Measurements from ENCODE around the gene ADO.

ADO gene

DNA sequence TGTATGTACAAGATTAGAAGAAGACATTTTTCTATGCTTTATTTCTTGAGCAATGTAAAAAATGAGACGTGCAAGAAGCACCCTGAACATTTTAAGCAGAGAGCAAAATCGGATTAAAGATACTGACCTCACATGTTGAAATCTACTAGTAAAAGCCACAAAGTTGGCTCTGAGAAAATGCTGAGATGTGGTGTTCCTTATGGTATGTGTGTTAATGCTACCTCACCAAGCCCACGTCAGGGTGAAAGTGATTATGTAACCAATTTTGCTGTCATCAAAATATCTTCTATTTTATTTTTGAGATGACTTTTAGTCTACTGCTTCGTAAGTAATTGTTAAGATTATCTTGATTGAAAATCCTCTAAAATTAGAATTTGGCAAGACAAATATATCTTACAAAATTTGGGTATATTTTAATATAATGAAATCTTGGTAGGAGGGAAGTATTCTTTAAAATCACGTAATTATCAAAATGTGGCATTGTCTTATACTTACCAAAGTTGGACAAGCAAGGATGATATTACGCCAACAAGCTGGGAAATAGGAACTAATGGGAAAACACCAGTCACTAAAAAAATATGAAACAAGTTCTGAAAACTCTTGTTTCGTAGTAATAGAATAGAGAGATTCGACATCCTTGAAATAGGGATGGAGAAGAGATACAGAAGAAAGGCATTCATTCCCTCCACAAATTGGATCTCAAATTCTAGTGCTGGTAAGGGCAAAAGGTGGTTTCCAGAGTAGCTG, 5.8 kb downstream of the ADO start:
- no peak overlapping the region for H3K9ac ChIP-seq (ENCODE audit: low read length in 5 of 5)
- H3K4me1 ChIP-seq (ENCODE audit: control insufficient read depth in 5 of 5, insufficient read depth in 5 of 5, low read length in 5 of 5): peaks cover 2 to 38% (median 30%) of the 10 kb centered on the region in 5 donors
- H3K27ac ChIP-seq (ENCODE audit: low read depth, low read length): no peak overlapping the region
- H3K36me3 ChIP-seq (ENCODE audit: control insufficient read depth in 5 of 5, insufficient read depth in 5 of 5, low read length in 5 of 5): peaks cover 0 to 3% (median 0%) of the 10 kb centered on the region in 5 donors
- H3K9me3 ChIP-seq (ENCODE audit: control insufficient read depth in 5 of 5, low read length in 5 of 5): no peaks in the 10 kb centered on the region
- peaks cover 10 to 17% (median 15%) of the 10 kb centered on the region in 5 donors for H3K27me3 ChIP-seq (ENCODE audit: control insufficient read depth in 5 of 5, insufficient read depth in 4 of 5, low read length in 5 of 5)
- H3K4me3 ChIP-seq (ENCODE audit: low read depth in 1 of 5, low read length in 5 of 5): no peak overlapping the region

DNA sequence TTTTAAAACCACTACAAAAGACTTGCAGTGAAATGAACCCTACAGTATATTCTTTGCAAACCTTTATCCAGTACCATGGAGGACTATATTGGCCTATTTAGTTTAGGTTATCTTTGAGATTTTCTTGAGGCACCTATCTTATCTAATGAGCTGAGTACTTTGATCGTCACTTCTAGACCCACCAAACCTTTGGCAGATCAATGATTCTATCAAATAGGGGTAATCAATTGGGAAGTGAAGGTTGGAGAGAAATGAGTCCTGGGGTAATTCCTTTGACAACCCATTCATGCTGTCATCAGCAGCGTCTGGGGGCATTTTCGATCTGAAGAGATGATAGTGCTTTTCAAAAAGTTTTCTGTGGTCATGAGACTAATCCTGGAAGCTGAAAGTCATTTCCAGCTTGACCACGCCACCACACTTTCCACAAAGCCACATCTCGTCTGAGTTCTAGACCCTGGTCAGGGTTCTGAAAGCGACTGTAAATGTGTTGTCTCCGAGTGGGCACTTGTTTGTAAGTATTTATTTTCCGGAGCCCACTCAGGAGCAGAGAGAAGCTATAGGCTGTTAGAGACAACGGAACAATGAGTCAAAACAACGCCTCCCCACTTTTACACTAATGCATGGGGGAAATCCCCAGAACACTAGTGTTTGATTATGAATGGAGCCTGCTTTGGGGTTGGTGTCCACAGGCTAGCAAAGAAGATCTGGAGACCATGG, 6.8 kb downstream of the ADO start:
- no peaks in the 10 kb centered on the region for H3K9me3 ChIP-seq (ENCODE audit: control insufficient read depth in 5 of 5, low read length in 5 of 5)
- H3K4me3 ChIP-seq (ENCODE audit: low read depth in 1 of 5, low read length in 5 of 5): no peak overlapping the region
- H3K27ac ChIP-seq (ENCODE audit: low read depth, low read length): no peak overlapping the region
- H3K36me3 ChIP-seq (ENCODE audit: control insufficient read depth in 5 of 5, insufficient read depth in 5 of 5, low read length in 5 of 5): peaks cover 0 to 3% (median 0%) of the 10 kb centered on the region in 5 donors
- H3K4me1 ChIP-seq (ENCODE audit: control insufficient read depth in 5 of 5, insufficient read depth in 5 of 5, low read length in 5 of 5): peaks cover 2 to 36% (median 29%) of the 10 kb centered on the region in 5 donors
- peaks cover 10 to 22% (median 21%) of the 10 kb centered on the region in 5 donors for H3K27me3 ChIP-seq (ENCODE audit: control insufficient read depth in 5 of 5, insufficient read depth in 4 of 5, low read length in 5 of 5)
- no peak overlapping the region for H3K9ac ChIP-seq (ENCODE audit: low read length in 5 of 5)

DNA sequence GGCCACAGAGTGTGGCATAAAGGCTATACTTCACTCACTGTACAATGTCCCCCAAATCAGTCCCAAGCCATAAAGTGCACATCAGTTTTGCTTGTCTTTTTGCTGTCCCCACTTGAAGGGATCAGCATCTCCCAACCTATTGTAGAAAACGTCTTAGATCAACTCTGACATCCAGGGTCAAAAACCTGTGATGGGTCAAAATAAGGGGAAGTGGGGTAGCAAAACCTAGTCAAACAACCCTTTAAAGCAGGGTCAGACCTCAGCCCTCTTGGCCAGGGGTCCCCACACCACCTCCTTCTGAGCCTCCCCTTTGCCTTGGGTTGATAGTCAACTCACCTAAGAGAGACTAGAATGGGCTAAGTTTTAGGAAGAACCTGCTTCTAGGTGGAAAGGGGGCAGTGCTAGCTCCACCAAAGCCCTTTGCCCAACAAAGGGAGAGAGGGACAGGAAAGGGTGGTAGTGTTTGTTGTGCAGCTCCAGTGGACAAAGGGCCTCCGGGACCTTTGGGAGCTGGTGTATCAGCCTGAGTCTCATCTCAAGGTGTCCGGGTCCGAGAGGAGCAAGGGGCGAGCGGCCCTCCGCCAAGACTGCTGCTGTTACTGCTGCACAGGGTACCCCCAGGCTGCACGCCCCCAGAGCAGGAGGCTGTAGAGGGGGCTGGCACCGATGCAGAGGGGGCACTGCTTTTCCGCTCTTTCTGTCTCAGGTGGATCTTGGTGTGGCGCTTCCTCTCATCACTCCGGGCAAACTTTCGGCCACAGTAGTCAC, 8.3 kb downstream of the ADO start:
- Histone ChIP-seq H3K4me3 (ENCODE audit: low read depth in 1 of 5, low read length in 5 of 5) (no peak overlapping the region), H3K4me1 (ENCODE audit: control insufficient read depth in 5 of 5, insufficient read depth in 5 of 5, low read length in 5 of 5) (peaks cover 0 to 32% (median 26%) of the 10 kb centered on the region in 5 donors), H3K9me3 (ENCODE audit: control insufficient read depth in 5 of 5, low read length in 5 of 5) (no peaks in the 10 kb centered on the region), H3K36me3 (ENCODE audit: control insufficient read depth in 5 of 5, insufficient read depth in 5 of 5, low read length in 5 of 5) (peaks cover 0 to 3% (median 0%) of the 10 kb centered on the region in 5 donors), H3K27me3 (ENCODE audit: control insufficient read depth in 5 of 5, insufficient read depth in 4 of 5, low read length in 5 of 5) (peaks cover 10 to 22% (median 21%) of the 10 kb centered on the region in 5 donors), H3K27ac (ENCODE audit: low read depth, low read length) (no peak overlapping the region), H3K9ac (ENCODE audit: low read length in 5 of 5) (no peak overlapping the region)

DNA sequence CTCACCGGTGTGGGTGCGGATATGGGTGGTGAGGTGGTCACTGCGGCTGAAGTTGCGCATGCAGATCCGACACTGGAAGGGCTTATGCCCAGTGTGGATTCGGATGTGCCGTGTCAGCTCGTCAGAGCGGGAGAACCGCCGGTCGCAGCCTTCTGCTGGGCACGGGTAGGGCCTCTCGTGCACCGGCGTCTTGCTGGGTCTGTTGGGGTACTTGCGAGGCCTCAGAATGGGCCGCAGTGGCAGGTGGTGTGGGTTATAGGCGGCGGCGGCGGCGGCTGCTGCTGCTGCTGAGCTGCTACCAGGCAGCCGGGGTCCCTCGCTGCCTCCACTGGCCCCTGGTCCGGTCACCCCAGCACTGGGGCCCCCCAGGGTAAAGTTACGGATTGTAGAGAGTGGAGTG, 8.9 kb downstream of the ADO start:
- H3K27me3 ChIP-seq (ENCODE audit: control insufficient read depth in 5 of 5, insufficient read depth in 4 of 5, low read length in 5 of 5): peaks cover 10 to 24% (median 21%) of the 10 kb centered on the region in 5 donors
- no peak overlapping the region for H3K9ac ChIP-seq (ENCODE audit: low read length in 5 of 5)
- no peak overlapping the region for H3K4me3 ChIP-seq (ENCODE audit: low read depth in 1 of 5, low read length in 5 of 5)
- peaks cover 0 to 3% (median 0%) of the 10 kb centered on the region in 5 donors for H3K36me3 ChIP-seq (ENCODE audit: control insufficient read depth in 5 of 5, insufficient read depth in 5 of 5, low read length in 5 of 5)
- H3K9me3 ChIP-seq (ENCODE audit: control insufficient read depth in 5 of 5, low read length in 5 of 5): no peaks in the 10 kb centered on the region
- H3K4me1 ChIP-seq (ENCODE audit: control insufficient read depth in 5 of 5, insufficient read depth in 5 of 5, low read length in 5 of 5): peaks cover 0 to 35% (median 31%) of the 10 kb centered on the region in 5 donors
- no peak overlapping the region for H3K27ac ChIP-seq (ENCODE audit: low read depth, low read length)

DNA sequence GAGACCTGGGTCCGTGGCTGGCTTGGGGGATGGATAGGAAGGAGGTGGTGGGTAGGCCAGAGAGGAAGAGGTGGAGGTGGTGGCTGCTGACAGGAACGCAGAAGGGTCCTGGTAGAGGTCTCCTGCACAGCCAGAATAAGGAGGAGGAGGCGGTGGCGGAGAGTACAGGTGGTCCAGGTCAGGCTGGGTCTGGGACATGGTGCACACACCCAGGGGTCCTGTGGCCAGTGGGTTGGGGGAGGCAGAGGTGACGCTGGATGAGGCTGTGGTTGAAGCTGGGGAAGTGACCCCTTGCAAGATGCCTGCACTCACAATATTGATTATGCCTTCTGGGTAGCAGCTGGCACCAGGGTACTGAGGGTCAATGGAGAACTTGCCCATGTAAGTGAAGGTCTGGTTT, 9.5 kb downstream of the ADO start:
- no peaks in the 10 kb centered on the region for H3K9me3 ChIP-seq (ENCODE audit: control insufficient read depth in 5 of 5, low read length in 5 of 5)
- H3K36me3 ChIP-seq (ENCODE audit: control insufficient read depth in 5 of 5, insufficient read depth in 5 of 5, low read length in 5 of 5): peaks cover 0 to 3% (median 0%) of the 10 kb centered on the region in 5 donors
- peaks cover 10 to 26% (median 22%) of the 10 kb centered on the region in 5 donors for H3K27me3 ChIP-seq (ENCODE audit: control insufficient read depth in 5 of 5, insufficient read depth in 4 of 5, low read length in 5 of 5)
- no peak overlapping the region for H3K9ac ChIP-seq (ENCODE audit: low read length in 5 of 5)
- peak overlapping the region in 2 of 5 donors; percentile 65 to 89 for H3K4me3 ChIP-seq (ENCODE audit: low read depth in 1 of 5, low read length in 5 of 5)
- peaks cover 0 to 37% (median 35%) of the 10 kb centered on the region in 5 donors for H3K4me1 ChIP-seq (ENCODE audit: control insufficient read depth in 5 of 5, insufficient read depth in 5 of 5, low read length in 5 of 5)
- no peak overlapping the region for H3K27ac ChIP-seq (ENCODE audit: low read depth, low read length)

DNA sequence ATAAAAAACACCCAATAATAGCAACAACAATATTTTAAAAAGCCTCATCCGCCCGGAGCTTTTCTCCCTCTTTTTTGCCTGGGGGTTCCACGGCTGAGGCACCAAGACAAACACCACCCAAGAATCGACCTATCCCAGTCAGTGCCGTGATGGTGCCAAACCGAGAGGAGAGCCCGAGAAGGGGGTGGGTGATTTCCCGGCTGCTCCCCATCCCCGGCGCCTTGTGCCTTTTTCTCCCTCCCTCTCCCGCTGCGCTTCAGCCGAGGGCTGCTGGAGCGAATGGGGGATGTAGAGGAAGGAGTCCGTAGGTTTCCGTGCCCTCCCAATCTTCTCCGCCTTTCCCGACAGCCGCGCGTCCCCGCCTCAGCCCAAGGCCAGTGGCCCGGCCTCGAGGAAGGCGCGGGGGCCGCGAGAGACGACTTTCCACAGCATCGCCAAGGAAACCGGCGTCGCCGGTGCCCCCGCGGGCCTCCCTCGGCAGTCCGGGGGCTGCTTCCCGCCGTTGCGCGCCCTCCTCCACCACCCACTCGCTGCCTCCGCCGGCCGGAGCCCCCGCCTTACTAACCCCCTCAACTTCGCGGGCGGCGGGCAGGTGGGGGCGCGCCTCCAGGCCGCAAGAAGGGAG, 10.3 kb downstream of the ADO start:
- Histone ChIP-seq H3K27me3 (ENCODE audit: control insufficient read depth in 5 of 5, insufficient read depth in 4 of 5, low read length in 5 of 5) (peaks cover 10 to 30% (median 25%) of the 10 kb centered on the region in 5 donors), H3K9ac (ENCODE audit: low read length in 5 of 5) (peak overlapping the region in 4 of 5 donors; percentile 11 to 73 (median 38)), H3K9me3 (ENCODE audit: control insufficient read depth in 5 of 5, low read length in 5 of 5) (no peaks in the 10 kb centered on the region), H3K4me1 (ENCODE audit: control insufficient read depth in 5 of 5, insufficient read depth in 5 of 5, low read length in 5 of 5) (peaks cover 0 to 42% (median 39%) of the 10 kb centered on the region in 5 donors), H3K27ac (ENCODE audit: low read depth, low read length) (no peak overlapping the region), H3K36me3 (ENCODE audit: control insufficient read depth in 5 of 5, insufficient read depth in 5 of 5, low read length in 5 of 5) (peaks cover 0 to 3% (median 0%) of the 10 kb centered on the region in 5 donors), H3K4me3 (ENCODE audit: low read depth in 1 of 5, low read length in 5 of 5) (peak overlapping the region in 4 of 5 donors; percentile 65 to 93 (median 84))

DNA sequence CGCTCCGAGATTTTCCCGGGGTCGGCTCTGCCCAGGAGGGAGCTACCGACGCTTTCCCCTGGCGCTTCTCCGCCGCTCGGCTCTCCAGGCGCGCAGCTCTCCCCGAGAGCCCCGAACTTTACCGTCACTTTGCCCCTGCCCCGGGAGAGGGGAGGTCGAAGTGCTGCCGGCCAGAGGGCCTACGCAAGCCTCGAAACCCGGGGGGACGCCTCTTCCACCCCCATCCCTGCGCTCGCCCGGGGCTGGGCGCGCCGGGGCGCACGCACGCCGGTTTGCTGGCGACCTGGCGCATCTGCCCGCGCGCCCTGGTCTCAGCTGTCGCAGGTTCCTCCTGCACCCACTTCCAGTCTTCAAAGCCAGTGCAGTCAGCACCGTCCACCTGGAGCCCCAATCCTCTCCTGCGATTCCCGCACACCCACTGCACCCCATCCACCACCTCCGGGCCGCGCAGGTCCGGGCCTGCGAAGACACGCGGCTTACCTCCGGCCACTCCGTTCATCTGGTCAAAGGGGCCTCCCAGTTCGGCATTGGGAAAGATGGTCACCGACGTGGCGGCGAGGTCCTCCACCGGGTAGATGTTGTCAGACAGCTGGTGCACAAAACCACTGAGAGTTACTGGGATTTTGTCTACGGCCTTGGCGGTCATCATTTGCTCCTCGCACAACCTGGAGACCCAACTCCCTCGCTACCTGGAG, 11.0 kb downstream of the ADO start:
- Histone ChIP-seq H3K36me3 (ENCODE audit: control insufficient read depth in 5 of 5, insufficient read depth in 5 of 5, low read length in 5 of 5) (peaks cover 0 to 3% (median 0%) of the 10 kb centered on the region in 5 donors), H3K27ac (ENCODE audit: low read depth, low read length) (peak overlapping the region; percentile 88), H3K9ac (ENCODE audit: low read length in 5 of 5) (peak overlapping the region in 4 of 5 donors; percentile 11 to 85 (median 71)), H3K4me1 (ENCODE audit: control insufficient read depth in 5 of 5, insufficient read depth in 5 of 5, low read length in 5 of 5) (peaks cover 0 to 42% (median 39%) of the 10 kb centered on the region in 5 donors), H3K9me3 (ENCODE audit: control insufficient read depth in 5 of 5, low read length in 5 of 5) (no peaks in the 10 kb centered on the region), H3K4me3 (ENCODE audit: low read depth in 1 of 5, low read length in 5 of 5) (peak overlapping the region; percentile 65 to 93 (median 79)), H3K27me3 (ENCODE audit: control insufficient read depth in 5 of 5, insufficient read depth in 4 of 5, low read length in 5 of 5) (peaks cover 10 to 34% (median 28%) of the 10 kb centered on the region in 5 donors)

DNA sequence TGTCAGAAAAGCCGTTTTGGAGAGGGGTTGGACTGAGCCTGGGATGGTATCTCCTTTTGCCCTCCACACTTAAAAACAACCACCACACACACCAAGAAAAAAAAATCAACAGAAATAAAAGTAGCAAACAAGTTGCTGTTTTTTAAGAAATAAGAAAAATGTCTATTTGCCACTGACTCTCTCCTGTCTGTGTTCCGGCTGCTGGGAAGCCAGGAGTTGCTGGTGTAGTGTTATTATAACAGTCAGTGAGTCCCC, 11.5 kb downstream of the ADO start:
- no peaks in the 10 kb centered on the region for H3K9me3 ChIP-seq (ENCODE audit: control insufficient read depth in 5 of 5, low read length in 5 of 5)
- no peaks in the 10 kb centered on the region for H3K36me3 ChIP-seq (ENCODE audit: control insufficient read depth in 5 of 5, insufficient read depth in 5 of 5, low read length in 5 of 5)
- peak overlapping the region; percentile 88 for H3K27ac ChIP-seq (ENCODE audit: low read depth, low read length)
- peak overlapping the region in 4 of 5 donors; percentile 11 to 85 (median 71) for H3K9ac ChIP-seq (ENCODE audit: low read length in 5 of 5)
- H3K4me1 ChIP-seq (ENCODE audit: control insufficient read depth in 5 of 5, insufficient read depth in 5 of 5, low read length in 5 of 5): peaks cover 0 to 42% (median 39%) of the 10 kb centered on the region in 5 donors
- peak overlapping the region; percentile 65 to 93 (median 79) for H3K4me3 ChIP-seq (ENCODE audit: low read depth in 1 of 5, low read length in 5 of 5)
- peaks cover 10 to 35% (median 33%) of the 10 kb centered on the region in 5 donors for H3K27me3 ChIP-seq (ENCODE audit: control insufficient read depth in 5 of 5, insufficient read depth in 4 of 5, low read length in 5 of 5)

Data from subcutaneous abdominal adipose tissue (tissue), 5 donors.